NCI-H2196 (cell line): ENCODE data around the gene RHEB.

ENCODE experiments used
- DNase-seq: peaks from one replicate; lab custom pipeline; 2025; ENCODE audit not compliant: unreplicated experiment; lab: John Stamatoyannopoulos, UW

RHEB gene

DNA sequence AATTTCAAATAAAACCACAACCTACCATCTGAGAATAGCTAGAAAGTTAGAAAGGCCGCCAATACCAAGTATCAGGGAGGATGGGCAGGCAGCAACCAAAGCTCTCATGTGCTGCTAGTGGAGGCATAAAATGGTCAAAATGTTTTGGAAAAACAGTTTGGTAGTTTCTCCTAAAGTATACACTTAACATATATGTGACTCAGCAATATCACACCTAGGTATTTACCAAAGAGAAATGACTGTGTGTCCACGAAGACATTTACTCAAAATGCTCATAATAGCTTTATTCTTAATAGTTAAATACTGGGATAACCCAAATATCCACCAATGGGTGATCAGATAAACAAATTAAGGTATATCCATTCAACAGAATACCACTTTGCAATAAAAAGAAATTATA lies 14.3 kb downstream of the RHEB start:
- DNase-seq: no peak

DNA sequence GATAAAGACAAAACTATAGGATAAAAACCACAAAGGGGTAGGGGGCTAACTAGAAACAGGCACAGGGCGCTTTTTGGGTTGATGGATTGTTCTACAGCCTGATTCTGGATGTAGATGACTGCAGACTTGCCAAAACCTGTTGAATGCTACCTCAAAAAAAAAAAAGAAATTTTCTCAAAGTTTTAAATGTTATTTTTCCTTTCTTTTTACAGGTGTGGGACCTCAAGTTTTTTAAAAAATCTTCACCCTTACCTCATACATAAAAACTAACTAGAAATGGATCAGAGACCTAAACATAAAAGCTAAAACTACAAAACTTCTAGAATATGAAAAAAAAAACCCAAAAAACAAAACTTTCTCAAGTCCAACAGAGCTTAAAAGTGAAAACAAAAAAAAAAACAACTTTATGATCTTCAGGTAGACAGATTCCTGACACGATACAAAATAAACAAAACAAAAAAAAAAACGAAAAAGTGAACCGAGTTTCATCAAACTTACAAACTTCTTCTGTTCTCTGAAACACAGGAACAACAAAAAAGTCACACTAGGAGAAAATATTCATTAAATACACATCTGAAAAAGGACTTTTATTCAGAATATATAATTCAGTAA lies 14.9 kb downstream of the RHEB start:
- DNase-seq: no peak

DNA sequence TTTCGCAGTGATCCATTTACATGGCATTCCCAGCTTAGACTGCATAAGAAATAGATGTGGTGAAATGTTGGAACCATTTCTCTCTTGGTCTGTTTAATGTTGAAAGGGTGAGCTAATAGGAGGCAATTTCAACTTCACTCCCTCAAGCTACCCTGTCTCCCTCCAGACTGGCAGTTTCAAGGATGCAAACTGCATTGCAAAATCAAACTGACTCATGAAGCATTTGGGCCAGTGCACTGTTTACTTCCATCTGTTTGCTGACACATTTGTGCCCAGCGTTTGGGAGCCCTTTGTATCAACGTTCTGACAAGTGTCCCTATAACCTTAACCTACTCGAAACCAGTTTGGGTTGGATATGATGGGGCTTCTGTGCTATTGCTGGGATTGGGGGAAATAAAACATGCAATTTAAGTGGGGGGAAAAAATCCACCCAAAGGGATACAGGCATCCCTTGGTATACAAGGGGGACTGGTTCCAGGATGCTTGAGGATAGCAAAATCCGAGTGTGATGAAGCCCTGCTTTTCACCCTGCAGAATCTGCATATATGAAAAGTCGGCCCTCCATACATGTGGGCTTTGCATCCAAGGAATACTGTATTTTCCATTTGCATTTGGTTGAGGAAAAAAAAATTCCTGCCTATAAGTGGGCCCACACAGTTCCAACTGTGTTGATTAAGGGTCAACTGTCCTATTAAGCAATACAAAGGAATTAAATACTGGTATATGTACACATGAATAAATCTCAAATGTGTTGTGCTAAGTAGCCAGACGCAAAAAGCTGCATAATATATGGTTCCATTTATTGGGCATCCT lies 15.6 kb downstream of the RHEB start:
- DNase-seq: no peak

DNA sequence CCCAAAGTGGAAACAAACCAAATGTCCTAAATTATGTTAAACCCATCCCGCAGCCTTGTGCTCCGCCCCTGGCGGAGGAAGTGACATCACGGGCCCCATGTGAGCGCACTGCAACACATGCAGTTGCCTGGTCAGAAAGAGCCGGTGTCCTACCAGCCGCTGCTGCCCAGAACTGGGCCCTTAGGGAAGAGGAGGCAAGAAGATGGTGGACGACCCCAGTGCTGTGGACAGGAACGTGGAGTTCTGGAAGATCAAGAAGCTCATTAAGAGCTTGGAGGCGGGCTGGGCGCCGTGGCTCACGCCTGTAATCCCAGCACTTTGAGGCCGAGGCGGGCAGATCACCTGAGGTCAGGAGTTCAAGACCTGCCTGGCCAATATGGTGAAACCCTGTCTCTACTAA lies 18.0 kb downstream of the RHEB start:
- DNase-seq: no peak

DNA sequence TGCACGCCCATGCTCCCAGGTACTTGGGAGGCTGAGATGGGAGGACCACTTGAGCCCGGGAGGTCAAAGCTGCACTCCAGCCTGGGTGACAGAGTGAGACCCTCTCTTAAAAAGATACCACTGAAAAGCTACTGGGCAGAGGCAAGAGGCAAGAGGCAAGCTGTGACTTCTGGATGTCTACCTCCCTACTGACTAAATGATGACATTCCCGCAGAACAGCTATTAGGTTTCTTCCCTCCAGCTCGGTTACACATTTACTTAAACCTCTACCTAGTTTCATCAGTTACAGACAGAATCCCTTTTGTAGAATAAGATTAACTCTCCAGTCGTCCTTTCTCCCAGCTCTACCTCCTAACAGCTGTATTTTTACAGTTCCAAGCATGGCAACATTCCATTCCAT lies 21.2 kb downstream of the RHEB start:
- DNase-seq: no peak

DNA sequence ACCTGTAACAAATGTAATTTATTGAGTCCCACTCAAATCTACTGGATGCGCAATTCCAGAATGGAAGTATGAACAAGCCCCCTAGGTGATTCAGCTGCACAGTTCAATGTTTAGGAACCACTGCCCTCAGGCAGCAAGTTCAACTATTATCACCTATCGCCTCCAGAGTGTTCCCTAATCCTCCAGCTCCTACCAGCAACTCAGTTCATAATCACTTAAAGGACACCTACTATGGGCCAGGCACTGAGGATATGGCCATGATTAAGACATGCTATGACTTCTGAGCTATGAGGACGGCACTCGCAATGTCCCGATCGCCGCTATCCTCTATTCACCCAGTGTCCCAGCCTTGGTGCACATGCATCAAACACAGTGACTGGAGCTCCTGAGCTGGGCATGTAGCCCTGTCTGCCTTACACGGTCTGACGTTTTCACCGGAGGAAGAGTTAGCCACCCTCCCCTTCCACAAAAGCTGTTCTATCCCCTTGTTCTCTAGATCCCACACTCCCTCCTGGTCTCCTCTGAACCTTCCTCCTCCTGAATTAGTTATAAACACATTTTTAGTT lies 22.3 kb downstream of the RHEB start:
- no peak for DNase-seq

DNA sequence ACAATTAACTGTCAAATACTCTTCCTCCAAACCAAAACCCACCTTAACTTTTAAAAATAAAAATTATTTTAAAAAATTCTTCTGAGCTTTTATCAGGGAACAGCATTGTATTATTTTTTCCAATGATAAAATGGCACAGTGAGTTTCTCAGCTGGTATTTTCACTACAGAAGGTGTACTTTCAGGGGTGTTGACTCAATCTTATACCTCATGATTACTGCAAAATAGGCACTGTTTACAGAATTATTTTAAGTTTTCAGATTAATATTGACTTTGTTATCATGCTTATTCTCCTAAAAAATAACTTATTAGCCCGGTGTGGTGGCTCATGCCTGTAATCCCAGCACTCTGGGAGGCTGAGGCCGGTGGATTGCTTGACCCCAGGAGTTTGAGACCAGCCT lies 24.3 kb downstream of the RHEB start:
- no peak for DNase-seq

DNA sequence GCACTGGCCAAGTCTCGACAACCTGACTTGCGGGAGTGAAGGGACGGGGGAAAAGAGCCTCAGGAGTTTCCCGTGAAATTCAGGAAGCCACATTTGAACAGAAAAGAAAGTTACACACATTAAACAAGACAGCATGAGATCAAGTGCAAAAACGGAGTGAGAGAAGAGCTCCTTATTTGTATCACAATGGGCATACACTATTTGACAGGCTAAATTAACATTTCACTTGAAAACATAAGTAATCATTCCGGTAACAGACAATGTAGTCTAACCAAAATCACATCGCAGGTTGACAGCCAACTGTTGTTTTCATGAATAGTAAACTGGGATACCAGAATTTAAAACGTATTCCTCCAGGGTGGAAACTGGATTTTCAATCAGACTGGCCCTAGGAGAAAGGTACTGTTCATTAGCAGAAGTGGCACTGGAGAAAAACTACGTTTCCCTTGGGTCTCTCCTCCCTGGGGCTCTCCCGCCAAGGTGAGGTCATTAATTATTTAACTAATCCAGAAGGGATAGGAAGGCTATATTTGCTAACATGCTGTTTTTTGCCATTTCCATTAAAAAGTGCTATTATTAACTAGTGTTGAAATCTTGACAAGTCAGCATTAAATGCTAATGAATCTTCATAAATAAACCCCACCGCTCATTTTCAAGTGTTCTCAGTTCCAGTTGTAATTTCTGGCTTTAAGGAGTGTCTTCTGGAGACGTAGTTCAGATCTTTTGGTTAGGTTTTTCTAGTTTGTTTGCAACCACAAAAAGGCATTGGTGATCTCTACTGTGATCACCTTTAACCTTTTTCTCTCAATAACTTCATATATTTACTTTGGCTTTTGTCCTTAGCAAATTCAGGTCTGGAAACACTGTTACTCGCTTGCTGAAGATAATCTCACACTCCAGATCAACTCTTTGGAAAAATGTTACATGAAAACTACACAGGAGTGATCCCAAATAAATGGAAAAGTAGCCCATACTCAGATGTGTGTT lies 25.1 kb downstream of the RHEB start:
- no peak for DNase-seq

DNA sequence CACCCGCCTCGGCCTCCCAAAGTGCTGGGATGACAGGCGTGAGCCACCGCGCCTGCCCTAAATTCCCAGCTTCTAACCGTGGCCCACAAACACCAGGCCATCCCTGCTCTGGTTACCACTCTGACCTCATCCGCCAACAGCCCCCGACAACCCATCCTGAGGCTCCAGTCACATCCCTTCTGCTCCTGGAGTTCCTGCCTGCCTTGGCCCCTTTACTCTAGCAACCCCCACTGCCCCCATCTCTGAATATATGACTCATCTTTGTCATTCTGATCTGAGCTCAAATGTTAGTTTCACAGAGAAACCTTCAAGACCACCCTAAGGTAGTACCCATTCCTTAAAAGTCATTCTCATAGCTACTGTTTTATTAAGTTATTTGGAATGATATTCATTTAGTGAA lies 26.6 kb downstream of the RHEB start:
- no peak for DNase-seq

DNA sequence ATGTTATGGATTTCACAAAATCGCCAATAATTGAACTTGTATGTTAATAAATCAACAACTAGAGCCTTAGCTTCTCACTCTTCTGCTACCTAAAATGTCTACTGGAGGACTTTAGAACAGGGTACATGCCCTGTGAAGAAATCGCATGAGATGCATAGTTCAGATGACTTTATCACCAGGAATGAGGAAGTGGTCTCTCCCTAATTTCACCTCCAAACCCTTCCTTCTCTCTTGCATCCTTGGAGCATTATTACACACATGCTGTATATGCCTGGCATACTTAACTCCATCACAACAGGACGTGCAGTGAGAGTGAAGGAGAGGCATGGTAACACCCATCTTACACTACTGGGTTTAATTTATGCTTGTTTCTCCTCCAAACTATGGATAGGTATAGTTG lies 27.8 kb downstream of the RHEB start:
- no peak for DNase-seq

DNA sequence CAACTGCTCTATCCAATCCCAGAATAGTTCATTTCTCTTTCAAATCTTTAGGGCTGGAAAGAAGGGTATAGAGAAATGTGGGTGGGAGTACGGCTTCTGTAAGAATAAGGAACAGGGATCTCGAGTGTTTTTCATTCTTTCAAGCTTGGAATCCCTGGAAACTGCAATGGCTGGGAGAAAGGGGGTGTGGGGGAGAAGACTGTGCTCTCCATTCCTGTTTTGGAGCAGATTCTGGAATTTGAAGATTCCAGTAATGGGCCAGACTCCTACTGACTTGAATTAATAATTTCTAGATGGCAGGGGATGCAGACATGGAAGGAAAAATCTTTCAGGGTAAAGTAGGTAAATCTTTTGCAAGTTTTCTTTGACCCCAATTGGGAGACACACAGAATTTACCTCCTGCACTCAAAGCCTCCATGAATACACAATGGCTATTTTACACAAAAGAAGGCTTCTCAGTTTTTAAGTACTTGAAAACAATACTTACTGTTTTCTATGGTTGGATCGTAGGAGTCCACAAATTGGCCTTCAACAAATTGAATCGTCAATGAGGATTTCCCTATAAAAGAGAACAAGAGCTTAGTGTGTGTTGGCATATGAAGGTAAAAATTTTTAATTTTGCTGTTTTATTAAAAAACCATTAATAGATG lies 29.1 kb downstream of the RHEB start:
- DNase-seq: no peak

DNA sequence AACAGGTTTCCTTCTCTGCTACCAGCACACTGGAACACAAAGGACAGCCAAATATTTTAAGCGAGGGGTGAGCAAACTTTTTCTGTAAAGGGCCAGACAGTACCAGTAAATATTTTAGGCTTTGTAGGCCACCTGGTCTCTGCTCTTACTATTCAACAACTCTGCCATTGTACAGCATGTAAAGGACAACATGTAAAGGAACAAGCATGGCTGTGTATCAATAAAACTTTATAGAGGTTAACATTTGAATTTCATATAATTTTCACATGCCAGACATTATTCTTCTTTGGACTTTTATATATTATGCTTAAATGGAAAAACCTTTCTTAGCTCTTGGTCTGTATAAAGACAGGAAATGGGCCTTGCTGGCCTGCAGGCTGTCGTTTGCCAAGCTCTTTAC lies 30.2 kb downstream of the RHEB start:
- no peak for DNase-seq

DNA sequence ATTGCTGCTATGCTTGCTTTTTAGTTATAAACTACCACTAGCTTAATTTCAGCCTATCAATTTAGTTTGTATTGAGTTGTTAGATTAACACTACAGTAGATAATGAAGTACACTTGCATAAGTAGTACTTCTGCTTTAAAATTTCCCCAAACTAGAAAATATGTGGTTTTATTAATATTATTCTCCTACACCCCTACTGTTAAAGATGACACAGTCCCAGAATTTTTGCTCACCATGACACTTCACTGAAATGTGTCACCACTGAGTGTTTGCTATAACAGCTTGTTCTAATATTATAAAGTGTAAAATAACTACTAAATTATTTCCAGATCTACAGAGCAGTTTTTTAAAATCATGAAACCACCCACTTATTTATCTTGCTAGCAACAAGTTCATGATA lies 31.6 kb downstream of the RHEB start:
- no peak for DNase-seq

DNA sequence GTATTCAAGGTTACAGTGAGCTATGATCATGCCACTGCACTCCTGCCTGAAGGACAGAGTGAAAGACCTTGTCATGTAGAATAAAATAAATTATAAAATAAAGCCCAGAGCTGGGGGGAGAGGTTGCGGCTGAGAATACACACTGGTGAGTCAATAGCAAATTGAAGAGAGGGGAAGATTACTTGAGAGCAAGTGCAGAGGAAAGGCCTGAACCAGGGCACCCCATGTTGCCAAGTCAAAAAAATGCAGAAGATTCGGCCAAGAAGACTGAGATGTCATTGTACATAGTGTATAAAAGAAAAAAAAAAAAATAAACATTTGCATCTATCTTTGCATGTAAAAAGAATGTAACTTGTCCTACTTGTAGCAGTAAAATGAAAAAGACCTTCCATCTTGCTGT lies 32.5 kb downstream of the RHEB start:
- DNase-seq: no peak

DNA sequence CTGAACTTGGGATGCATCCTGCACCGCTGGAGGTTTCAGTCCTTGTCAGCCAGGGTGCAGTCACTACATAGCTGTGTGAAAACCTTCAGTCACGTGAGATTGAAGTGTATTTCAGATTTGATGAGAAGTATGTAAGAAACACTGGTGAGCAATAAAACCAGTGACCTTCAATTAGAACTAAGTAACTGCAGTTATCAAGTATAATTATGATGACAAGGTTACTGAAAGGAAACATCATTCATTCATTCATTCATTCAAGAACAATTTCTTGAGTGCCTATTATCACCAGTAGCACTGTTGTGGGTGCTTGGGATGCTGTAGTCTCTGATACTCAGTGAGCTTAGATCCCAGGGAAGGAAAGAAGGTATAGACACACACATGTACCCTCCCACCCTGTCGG lies 33.6 kb downstream of the RHEB start:
- no peak for DNase-seq

DNA sequence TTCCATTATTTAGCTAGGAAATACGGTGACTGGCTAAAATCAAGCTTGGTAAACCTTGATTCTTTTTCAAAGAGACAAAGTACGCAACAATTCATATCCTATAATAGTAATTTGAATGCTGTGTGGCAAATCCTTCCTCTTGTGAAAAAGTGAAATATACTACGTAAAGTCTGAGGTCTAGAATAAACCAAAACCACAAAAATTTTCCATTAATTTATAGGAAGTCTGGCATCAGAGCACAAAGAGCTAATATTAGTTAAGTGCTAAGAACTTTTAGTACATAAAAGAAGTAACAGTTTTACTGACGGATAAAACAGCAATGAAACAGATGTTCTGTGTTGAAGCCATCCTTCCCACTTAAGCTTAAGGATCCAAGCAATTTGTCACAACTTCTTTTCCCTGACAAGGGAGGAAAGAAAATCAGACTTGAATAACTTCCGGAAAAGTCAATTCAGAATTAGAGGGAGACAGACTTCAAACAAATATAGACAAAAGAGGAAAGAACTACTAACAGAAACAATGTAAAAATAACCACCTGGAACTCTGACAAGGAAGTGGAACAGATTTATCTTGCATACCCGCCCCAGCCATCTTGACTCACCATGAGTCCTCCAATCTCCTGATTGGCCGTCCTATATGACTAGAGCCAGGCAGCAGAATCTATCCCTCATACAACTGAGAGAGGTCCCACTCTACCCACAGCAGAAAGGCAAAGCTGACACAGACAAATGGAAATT lies 34.6 kb downstream of the RHEB start:
- DNase-seq: no peak

DNA sequence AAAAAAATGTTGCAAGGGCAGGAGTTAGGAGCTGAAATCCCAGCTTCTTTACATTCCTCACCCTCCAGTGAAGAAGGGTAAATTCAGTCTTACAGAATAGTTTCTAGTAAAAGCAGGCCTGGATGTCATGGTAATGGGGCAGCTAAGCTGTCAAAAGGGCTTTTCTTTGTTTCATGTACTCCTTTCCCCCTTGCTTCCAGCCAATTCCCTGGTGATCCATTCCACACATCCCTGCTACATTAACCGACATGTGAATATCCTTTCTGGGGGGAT lies 36.0 kb downstream of the RHEB start:
- no peak for DNase-seq

DNA sequence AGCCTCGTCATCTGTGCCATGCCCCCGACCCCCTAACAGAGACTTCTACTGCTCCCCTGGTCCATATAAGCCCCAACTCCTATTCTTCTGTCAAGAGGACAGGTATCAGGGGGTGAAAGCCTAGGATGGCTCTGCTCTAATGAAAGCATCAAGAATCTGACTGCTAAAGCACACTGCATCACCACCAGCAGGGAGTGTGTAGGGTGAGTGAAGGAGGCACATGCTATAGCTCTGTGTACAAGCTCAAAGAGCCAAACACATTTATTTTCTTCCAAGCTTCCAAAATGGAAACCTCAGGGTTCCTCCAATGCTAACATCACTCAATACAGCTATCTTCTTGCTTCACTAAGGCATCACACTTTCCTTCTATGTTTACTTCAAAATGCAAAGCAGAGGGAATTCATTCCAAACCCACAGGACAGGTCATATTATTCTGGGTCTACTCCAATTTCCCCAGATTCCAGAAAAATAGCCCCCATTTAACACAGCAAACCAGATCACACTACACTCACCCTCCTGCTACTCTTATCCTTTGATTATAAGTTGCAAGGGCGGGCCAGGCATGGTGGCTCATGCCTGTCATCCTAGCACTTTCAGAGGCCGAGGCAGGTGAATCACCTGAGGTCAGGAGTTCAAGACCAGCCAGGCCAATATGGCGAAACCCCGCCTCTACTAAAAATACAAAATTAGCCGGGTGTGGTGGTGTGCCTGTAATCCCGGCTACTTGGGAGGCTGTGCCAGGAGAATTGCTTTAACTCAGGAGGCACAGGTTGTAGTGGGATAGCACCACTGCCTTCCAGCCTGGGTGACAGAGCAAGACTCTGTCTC lies 36.6 kb downstream of the RHEB start:
- DNase-seq: no peak

DNA sequence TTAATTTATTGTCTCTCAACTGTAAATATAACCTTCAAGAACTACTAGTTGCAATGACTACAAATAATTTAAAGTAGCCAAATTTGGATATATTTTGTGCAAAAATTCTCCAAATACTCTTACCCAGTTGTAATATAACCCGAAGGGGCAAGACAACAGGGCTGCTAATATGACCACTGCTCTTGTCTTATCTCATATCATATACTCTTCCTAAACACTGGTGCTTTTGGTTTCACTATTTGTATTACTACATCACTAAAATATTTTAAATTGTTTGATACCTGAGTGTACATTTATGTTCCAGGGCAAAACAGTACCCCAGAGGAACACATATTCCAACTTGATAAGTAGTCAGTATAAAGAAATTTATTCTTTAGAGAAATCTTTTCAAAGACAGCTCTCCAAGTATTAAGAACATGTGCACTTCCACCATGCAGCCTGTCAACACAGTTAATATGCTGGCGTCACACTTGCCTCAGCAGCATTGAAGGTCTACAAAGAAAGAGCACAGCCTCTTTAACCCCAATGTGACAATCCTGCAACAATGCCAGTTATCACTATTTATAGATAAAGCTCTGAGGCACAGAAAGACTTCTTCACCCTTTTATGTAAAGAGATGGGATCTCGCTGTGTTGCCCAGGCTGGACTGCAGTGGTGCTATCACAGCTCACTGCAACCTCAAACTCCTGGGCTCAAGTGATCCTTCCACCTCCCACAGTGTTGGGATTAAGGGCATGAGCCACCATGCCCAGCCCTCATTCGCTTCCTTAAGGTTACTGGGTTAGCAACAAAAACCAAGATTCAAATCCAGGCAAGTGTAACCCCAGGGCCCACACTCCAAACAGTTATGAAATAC lies 37.8 kb downstream of the RHEB start:
- DNase-seq: no peak
